Upper lobe of right lung (tissue), 1 donor: ENCODE results near the gene RSF1. TPM values are rescaled to one million over a fixed set of nuclear protein-coding genes. Genes with fewer than 3 reads are reported as not detected.

Experiments
- ATAC-seq: fragments of 200-7000 bp; cut with Tn5 transposase; one replicate; pipeline ENCODE4 v1.9.1; 2020; ENCODE audit warnings: mild to moderate bottlenecking, moderate library complexity
- DNase-seq: peaks from one replicate; pipeline ENCODE4 v3.0.0-alpha.2; 2020
- H3K27ac ChIP-seq: fragments of 200-600 bp; one replicate; pipeline ENCODE4 v1.8.0; 2022
- H3K27me3 ChIP-seq: fragments of 200-600 bp; one replicate; pipeline ENCODE4 v1.8.0; 2022; ENCODE audit warnings: mild to moderate bottlenecking
- H3K36me3 ChIP-seq: fragments of 200-600 bp; one replicate; pipeline ENCODE4 v1.8.0; 2022
- H3K4me1 ChIP-seq: fragments of 200-600 bp; one replicate; pipeline ENCODE4 v1.8.0; 2022
- H3K4me3 ChIP-seq: fragments of 200-600 bp; one replicate; pipeline ENCODE4 v1.8.0; 2022; ENCODE audit warnings: mild to moderate bottlenecking
- H3K9me3 ChIP-seq: fragments of 200-600 bp; one replicate; pipeline ENCODE4 v1.8.0; 2022
- intact Hi-C: fragments of 100-400 bp; cut with DNase I; formaldehyde crosslinking; loops from one replicate; pipeline ENCODE4 v1.11.0; 2022
- total RNA-seq: library from RNA; stranded (reverse); fragmentation: NEBNext Ultra II Directional; extraction: Animal tissue kit (Norgen Biotek cat#: 25700); gene quantifications from one replicate; pipeline ENCODE4 v1.2.1, GENCODE V29; 2021
- TF ChIP-seq, protein P1 (sequence below): fragments of 200-600 bp; IDR thresholded peaks from one replicate; pipeline ENCODE4 v1.8.0; 2022; ENCODE audit warnings: antibody characterized with exemption
- donor health status: DM: no; HTN: yes; CAD: no; lungs with severe emphysema.

RSF1 gene
- total RNA-seq, 1 donor from 2014 or later: 62.5 TPM

DNA sequence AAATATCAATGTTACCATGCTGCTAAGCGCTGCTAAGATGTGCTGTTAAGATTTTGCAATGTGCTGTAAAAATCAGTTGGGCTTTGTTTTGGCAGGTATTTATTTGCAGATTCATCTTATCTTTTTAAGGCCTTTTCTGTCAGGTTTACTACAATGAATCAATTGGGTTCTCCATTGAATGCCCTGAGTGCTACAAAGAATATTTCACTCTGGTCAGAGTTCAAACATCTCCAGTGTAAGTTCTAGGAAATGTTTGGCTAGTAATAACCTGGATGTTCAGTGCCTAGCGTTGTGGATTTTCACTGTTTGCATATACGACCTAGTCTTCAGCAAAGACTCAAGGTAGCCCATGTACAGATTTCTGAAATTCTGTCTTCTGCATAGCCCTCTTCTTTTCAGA is 36.0 kb downstream of the RSF1 start:
- no peak for DNase-seq
- no peak for ATAC-seq

DNA sequence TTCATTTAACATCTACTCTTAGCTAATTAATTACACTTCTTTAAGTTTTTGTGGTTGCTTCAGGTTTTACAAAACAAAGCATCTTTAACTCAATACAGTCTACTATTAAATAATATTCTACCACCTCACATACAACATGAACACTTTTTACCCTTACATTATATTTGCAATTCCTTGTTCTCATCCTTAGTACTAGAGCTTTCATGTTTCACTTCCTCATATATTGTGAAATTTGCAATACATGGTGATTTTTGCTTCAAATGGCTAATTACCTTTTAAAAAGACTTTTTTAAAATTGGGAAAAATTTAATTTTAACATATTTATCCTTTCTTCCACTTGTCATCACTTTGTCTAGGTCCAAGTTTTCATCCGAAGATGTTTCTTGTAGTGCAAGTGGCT is 37.5 kb downstream of the RSF1 start:
- Histone ChIP-seq H3K27ac (no peak overlapping the region), H3K4me1 (no peaks in the 10 kb centered on the region), H3K27me3 (no peaks in the 10 kb centered on the region), H3K36me3 (no peaks in the 10 kb centered on the region), H3K9me3 (no peaks in the 10 kb centered on the region), H3K4me3 (no peak overlapping the region)
- DNase-seq (no peak), ATAC-seq (no peak)
- TF ChIP-seq, protein P1, sequence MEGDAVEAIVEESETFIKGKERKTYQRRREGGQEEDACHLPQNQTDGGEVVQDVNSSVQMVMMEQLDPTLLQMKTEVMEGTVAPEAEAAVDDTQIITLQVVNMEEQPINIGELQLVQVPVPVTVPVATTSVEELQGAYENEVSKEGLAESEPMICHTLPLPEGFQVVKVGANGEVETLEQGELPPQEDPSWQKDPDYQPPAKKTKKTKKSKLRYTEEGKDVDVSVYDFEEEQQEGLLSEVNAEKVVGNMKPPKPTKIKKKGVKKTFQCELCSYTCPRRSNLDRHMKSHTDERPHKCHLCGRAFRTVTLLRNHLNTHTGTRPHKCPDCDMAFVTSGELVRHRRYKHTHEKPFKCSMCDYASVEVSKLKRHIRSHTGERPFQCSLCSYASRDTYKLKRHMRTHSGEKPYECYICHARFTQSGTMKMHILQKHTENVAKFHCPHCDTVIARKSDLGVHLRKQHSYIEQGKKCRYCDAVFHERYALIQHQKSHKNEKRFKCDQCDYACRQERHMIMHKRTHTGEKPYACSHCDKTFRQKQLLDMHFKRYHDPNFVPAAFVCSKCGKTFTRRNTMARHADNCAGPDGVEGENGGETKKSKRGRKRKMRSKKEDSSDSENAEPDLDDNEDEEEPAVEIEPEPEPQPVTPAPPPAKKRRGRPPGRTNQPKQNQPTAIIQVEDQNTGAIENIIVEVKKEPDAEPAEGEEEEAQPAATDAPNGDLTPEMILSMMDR: no peak
- intact Hi-C loops: no loop called here

More for the DNA sequence above, 36.0 kb downstream of the RSF1 start:
- H3K4me1 ChIP-seq: no peaks in the 10 kb centered on the region
- H3K27me3 ChIP-seq: no peaks in the 10 kb centered on the region
- H3K27ac ChIP-seq: no peak overlapping the region
- no peak overlapping the region for H3K4me3 ChIP-seq
- intact Hi-C loops: no loop called here
- TF ChIP-seq, protein P1: no peak
- H3K9me3 ChIP-seq: no peaks in the 10 kb centered on the region
- no peaks in the 10 kb centered on the region for H3K36me3 ChIP-seq

DNA sequence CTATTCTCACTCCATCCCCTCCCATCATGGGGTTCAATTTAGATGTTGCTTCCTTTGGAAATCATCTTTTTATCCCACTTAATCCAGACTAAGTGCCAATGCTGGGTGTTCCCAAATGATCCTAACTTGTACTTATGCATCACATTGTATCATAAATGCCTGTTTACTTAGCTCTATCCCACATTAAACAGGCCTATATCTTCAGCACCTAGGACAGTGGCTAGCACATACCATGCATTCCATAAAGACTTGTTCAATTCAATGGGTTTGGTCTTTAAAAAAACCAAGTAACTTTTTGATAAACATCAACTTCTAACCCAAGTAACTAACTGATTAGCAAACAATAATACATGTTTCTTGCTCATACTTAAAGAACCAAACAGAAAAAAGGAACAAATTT is 40.6 kb downstream of the RSF1 start:
- no peak for ATAC-seq
- intact Hi-C loops: no loop called here
- DNase-seq: no peak

DNA sequence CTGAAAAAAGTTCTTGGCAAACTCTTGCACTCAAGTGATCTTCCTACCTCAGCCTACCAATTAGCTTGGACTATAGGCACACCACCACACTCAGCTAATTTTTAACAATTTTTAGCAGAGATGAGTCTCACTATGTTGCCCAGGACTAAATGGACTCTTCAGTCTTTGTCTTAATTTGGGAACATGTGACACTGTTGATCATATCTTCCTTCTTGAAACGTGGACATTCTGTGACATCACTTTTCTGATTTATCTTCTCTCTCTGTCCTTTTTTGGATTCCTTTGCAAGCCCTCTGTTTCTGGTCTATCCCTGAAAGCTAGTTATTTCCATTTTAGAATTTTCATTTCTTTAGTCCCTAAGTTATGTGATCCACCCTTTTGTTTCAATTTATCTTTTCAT is 42.0 kb downstream of the RSF1 start:
- H3K27me3 ChIP-seq: no peaks in the 10 kb centered on the region
- TF ChIP-seq, protein P1: no peak
- H3K27ac ChIP-seq: no peak overlapping the region
- no peaks in the 10 kb centered on the region for H3K36me3 ChIP-seq
- intact Hi-C loops: no loop called here
- ATAC-seq (no peak), DNase-seq (no peak)
- no peak overlapping the region for H3K4me3 ChIP-seq
- H3K9me3 ChIP-seq: no peaks in the 10 kb centered on the region
- H3K4me1 ChIP-seq: no peaks in the 10 kb centered on the region

More for the DNA sequence above, 40.6 kb downstream of the RSF1 start:
- Histone ChIP-seq H3K27me3 (no peaks in the 10 kb centered on the region), H3K4me3 (no peak overlapping the region), H3K9me3 (no peaks in the 10 kb centered on the region), H3K36me3 (no peaks in the 10 kb centered on the region), H3K27ac (no peak overlapping the region), H3K4me1 (no peaks in the 10 kb centered on the region)
- TF ChIP-seq, protein P1: no peak

DNA sequence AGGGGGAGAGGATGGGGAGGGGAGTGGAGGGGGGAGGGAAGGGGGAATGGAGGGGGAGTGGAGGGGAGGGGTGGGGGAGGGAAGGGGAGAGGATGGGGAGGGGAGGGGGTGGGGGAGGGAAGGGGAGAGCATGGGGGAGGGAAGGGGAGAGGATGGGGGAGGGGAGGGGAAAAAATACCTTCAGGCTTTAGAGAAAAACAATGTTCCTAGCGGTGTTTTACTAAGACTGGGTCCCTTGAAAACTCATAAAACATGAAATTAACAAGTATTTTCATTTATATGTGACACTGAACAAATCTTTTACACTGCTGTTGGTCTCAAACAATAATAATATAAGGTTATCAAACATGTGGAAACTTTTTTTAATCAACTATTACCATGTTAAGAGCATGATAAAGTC is 42.4 kb downstream of the RSF1 start:
- no peak overlapping the region for H3K27ac ChIP-seq
- H3K4me1 ChIP-seq: no peaks in the 10 kb centered on the region
- DNase-seq (no peak), ATAC-seq (no peak)
- H3K4me3 ChIP-seq: no peak overlapping the region
- H3K9me3 ChIP-seq: no peaks in the 10 kb centered on the region
- TF ChIP-seq, protein P1: no peak
- no peaks in the 10 kb centered on the region for H3K27me3 ChIP-seq
- intact Hi-C loops: no loop called here
- no peaks in the 10 kb centered on the region for H3K36me3 ChIP-seq

DNA sequence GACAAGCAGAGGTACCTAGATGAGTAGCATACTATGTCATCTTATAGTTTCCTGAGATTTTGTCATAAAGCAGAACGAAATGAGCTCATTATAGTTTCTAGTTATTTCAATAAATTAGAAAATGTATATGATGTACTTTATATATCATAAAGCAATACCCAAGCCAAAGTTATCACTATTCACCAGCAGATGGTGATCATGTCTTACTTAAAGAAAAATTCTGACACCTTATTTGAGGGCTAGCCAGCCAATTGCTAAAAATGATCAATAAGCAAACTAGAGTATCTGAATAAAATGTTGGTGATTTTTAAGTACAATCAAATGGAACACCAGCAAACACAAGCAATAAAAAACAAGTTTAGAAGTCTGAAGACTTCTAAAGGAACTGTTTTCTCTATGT is 44.1 kb downstream of the RSF1 start:
- no peaks in the 10 kb centered on the region for H3K27me3 ChIP-seq
- H3K9me3 ChIP-seq: no peaks in the 10 kb centered on the region
- ATAC-seq (no peak), DNase-seq (no peak)
- no peaks in the 10 kb centered on the region for H3K36me3 ChIP-seq
- no peaks in the 10 kb centered on the region for H3K4me1 ChIP-seq
- no peak overlapping the region for H3K4me3 ChIP-seq
- TF ChIP-seq, protein P1: peak; percentile 35
- intact Hi-C loops: no loop called here
- no peak overlapping the region for H3K27ac ChIP-seq
